Renal cortex interstitium (tissue), 11 donors: Measurements from ENCODE around the gene SHC4. TPM values are rescaled to one million over a fixed set of nuclear protein-coding genes. Genes with fewer than 3 reads are reported as not detected.

Experiments
- DNase-seq, 11 donors: peaks; one replicate each; pipeline ENCODE4 v3.0.0-alpha.2; 2013; ENCODE audit warnings: low read depth in 9 of 11, low spot score in 4 of 11; ENCODE audit errors: extremely low read depth in 1 of 11
- polyA plus RNA-seq, 3 donors: library from polyadenylated mRNA; unstranded; fragments of 120-200 nt; gene quantifications; one replicate each; pipeline ENCODE4 v1.2.1, GENCODE V29; 2013; ENCODE audit not compliant: insufficient read length in 3 of 3

The SHC4 gene
- polyA plus RNA-seq, 3 donors: 2.3 to 2.8 (median 2.5) TPM

GRCh38 chr15:48828471-48828870 is 135.2 kb downstream of the SHC4 start:
- no peak for DNase-seq

GRCh38 chr15:48825075-48825474 is 138.6 kb downstream of the SHC4 start:
- no peak for DNase-seq

GRCh38 chr15:48823706-48824105 is 140.0 kb downstream of the SHC4 start:
- no peak for DNase-seq

- DNase-seq: no peak
These were observed 140.5 kb downstream of the SHC4 start for GRCh38 chr15:48823237-48823636.

GRCh38 chr15:48814286-48814685 is 149.4 kb downstream of the SHC4 start:
- no peak for DNase-seq

- DNase-seq: peak in 1 of 11 donors; percentile 25
These were observed 152.3 kb downstream of the SHC4 start for GRCh38 chr15:48811325-48811958.

- DNase-seq: peak; percentile 93 to 99 (median 98)
These were observed 153.1 kb downstream of the SHC4 start, which contains the start of gene CEP152 for GRCh38 chr15:48810414-48811324. Gene CEP152, minus strand, starts transcription at chr15:48811069. Its CDS starts 5,420 bp downstream, at chr15:48805649.

- DNase-seq: peak in 2 of 11 donors; percentile 27 to 28
These were observed 157.6 kb downstream of the SHC4 start for GRCh38 chr15:48806151-48806550.

- no peak for DNase-seq
These were observed 158.1 kb downstream of the SHC4 start for GRCh38 chr15:48805591-48805990.

GRCh38 chr15:48803877-48804276 is 159.8 kb downstream of the SHC4 start:
- DNase-seq: no peak

GRCh38 chr15:48802867-48803266 is 160.9 kb downstream of the SHC4 start:
- no peak for DNase-seq

- DNase-seq: no peak
These were observed 161.5 kb downstream of the SHC4 start for GRCh38 chr15:48802257-48802656.

GRCh38 chr15:48800811-48801455 is 162.8 kb downstream of the SHC4 start:
- peak in 1 of 11 donors; percentile 54 for DNase-seq

- DNase-seq: no peak
These were observed 163.5 kb downstream of the SHC4 start for GRCh38 chr15:48800245-48800644.

- DNase-seq: no peak
These were observed 165.4 kb downstream of the SHC4 start for GRCh38 chr15:48798319-48798718.

- DNase-seq: peak in 1 of 11 donors; percentile 18
These were observed 166.8 kb downstream of the SHC4 start for GRCh38 chr15:48796930-48797329.

GRCh38 chr15:48796521-48796920 is 167.2 kb downstream of the SHC4 start:
- no peak for DNase-seq

GRCh38 chr15:48795901-48796300 is 167.8 kb downstream of the SHC4 start:
- DNase-seq: no peak

GRCh38 chr15:48794697-48795134 is 169.0 kb downstream of the SHC4 start:
- DNase-seq: no peak

GRCh38 chr15:48792408-48792807 is 171.3 kb downstream of the SHC4 start:
- peak in 1 of 11 donors; percentile 21 for DNase-seq
